Pulmonary artery endothelial cell (primary cell): ENCODE results near the gene TOB2. TPM values are rescaled to one million over a fixed set of nuclear protein-coding genes. Genes with fewer than 3 reads are reported as not detected.
"Not testable (repeated sequence)": the region's sequence is repeated elsewhere in the genome, so short reads cannot be mapped to it uniquely, and the experiment has no call there.

Source experiments
- DNase-seq: peaks from one replicate; pipeline ENCODE4 v3.0.0-alpha.2; 2011; ENCODE audit warnings: low read depth, low spot score
- total RNA-seq: library from RNA; depleted of rRNA; stranded (reverse); fragments of >200 nt; gene quantifications from 2 replicates; pipeline ENCODE4 v1.2.3, GENCODE V29; 2014

TOB2 gene
- total RNA-seq, 1 donor from 2014 or later = 17.1 TPM

GRCh38 chr22:41429951-41430332, 16.7 kb downstream of the TOB2 start:
- DNase-seq = no peak

GRCh38 chr22:41429232-41429950, 17.2 kb downstream of the TOB2 start:
- DNase-seq = no peak

GRCh38 chr22:41425660-41426365, 20.8 kb downstream of the TOB2 start:
- DNase-seq = no peak

GRCh38 chr22:41418717-41419116, 27.9 kb downstream of the TOB2 start:
- DNase-seq = no peak

GRCh38 chr22:41417622-41418390, 28.8 kb downstream of the TOB2 start:
- no peak for DNase-seq

GRCh38 chr22:41415554-41415953, 31.0 kb downstream of the TOB2 start:
- no peak for DNase-seq

GRCh38 chr22:41411021-41411851, 35.4 kb downstream of the TOB2 start:
- DNase-seq = no peak

- DNase-seq = no peak
These were observed 36.3 kb downstream of the TOB2 start for GRCh38 chr22:41410311-41410751.

- DNase-seq = no peak
These were observed 37.9 kb downstream of the TOB2 start for GRCh38 chr22:41408665-41409064.

- no peak for DNase-seq
These were observed 39.2 kb downstream of the TOB2 start for GRCh38 chr22:41407433-41407832.

GRCh38 chr22:41406410-41406809, 40.2 kb downstream of the TOB2 start:
- DNase-seq = no peak

GRCh38 chr22:41405588-41405987, 41.0 kb downstream of the TOB2 start:
- no peak for DNase-seq

GRCh38 chr22:41403532-41404318, 42.9 kb downstream of the TOB2 start:
- DNase-seq = peak; percentile 47

- DNase-seq = not testable (repeated sequence)
These were observed 43.8 kb downstream of the TOB2 start for GRCh38 chr22:41402851-41403250.

- no peak for DNase-seq
These were observed 44.6 kb downstream of the TOB2 start for GRCh38 chr22:41401781-41402648.

GRCh38 chr22:41398921-41399320, 47.7 kb downstream of the TOB2 start:
- DNase-seq = no peak

- DNase-seq = no peak
These were observed 49.3 kb downstream of the TOB2 start for GRCh38 chr22:41397143-41397811.

GRCh38 chr22:41395531-41396240, 50.9 kb downstream of the TOB2 start:
- DNase-seq = no peak
